HG03066 (cell line): ENCODE measurements around the gene JARID2.

Experiments
- ATAC-seq: cut with Tn5 transposase; IDR thresholded peaks from one replicate; pipeline ENCODE4 v1.9.1; 2021; ENCODE audit warnings: low read depth; ENCODE audit not compliant: unreplicated experiment

JARID2 gene

DNA sequence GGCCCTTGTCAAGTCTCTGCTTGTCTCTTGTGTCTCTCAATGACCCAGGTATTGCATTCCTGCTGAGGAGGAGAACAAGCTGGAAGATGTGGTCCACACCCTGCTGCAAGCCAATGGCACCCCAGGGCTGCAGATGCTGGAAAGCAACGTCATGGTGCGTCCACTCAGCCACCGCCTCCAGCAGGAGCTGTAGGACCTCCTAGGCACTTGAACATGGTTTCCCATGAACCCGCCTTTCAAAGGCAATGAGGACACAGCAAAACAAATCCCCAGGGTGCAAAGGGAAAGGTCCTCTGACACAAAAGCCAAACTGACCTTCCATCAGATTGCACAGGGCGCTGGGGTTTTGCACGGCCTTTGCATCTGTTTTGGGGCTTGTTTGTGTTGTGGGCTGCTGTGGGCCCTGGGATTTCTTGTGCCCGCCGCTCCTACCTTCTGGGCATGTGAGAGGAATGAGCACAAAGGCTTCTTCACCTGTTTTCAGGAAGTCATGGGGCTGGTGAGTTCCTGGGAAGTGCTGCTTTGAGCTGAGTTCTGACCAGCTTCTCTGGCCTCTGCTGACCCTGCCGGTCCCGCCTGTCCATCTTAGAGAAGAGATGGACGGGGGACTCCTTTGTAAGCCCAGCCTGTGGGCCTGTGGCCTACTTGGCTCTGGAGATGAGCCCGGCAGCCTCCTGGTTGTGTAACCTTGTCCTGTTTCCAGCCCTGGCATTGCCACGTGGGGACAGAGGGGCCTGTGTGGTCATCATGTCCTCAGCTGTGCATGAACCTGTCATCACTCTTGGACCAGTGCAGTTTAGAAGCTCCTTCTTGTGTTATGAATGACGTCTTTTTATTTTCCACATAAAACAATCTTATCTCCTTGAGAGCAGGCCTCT lies 265.6 kb downstream of the JARID2 start:
- ATAC-seq = no peak

DNA sequence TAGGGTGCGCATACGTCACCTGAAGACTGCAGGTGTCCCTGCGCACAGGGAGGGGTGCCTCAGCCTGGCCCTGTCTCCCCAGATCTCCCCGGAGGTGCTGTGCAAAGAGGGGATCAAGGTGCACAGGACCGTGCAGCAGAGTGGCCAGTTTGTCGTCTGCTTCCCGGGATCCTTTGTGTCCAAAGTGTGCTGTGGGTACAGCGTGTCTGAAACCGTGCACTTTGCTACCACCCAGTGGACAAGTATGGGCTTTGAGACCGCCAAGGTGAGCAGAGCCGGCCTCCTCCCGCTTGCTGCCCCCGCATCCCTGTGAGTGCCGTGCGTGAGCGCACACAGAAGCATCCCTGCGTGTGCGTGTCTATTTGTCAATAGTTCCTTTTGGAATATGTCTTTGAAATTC lies 266.3 kb downstream of the JARID2 start:
- ATAC-seq = no peak

DNA sequence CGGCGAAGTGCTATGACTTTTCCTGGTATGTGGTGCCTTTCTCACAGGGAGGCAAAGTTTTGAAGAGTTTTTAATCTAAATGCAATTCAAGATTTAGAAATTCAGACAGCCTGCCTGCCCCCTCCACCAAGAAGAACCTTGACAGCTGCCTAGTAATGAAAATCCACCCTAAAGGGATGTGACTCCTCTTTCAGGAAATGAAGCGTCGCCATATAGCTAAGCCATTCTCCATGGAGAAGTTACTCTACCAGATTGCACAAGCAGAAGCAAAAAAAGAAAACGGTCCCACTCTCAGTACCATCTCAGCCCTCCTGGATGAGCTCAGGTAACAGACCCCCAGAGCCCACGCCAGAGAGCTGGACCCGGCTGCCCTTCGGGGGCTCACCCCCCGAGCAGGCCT lies 266.9 kb downstream of the JARID2 start:
- no peak for ATAC-seq

DNA sequence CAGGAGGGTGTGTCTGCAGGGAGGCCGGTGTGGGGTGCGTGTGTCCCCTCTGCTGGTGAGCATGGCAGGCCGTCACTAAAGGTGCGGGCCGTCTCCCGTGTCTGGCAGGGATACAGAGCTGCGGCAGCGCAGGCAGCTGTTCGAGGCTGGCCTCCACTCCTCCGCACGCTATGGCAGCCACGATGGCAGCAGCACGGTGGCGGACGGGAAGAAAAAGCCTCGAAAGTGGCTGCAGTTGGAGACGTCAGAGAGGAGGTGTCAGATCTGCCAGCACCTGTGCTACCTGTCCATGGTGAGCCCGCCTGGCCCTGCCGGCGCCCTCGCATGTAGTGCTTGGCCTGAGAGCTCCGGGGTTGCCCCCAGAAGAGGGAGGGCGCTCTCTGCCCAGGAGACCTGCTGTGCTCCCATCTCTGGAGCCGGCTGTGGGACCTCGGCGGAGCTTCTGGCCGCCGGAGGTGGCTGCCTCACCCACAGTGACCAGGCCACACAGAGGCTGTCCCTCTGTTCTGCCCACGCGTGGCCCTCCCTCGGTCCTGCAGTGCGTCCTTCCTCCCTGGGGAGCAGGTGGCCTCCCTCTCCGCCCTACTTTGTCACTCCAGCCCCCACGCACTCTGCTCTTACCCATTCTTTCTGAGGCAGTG lies 267.4 kb downstream of the JARID2 start:
- ATAC-seq = no peak

DNA sequence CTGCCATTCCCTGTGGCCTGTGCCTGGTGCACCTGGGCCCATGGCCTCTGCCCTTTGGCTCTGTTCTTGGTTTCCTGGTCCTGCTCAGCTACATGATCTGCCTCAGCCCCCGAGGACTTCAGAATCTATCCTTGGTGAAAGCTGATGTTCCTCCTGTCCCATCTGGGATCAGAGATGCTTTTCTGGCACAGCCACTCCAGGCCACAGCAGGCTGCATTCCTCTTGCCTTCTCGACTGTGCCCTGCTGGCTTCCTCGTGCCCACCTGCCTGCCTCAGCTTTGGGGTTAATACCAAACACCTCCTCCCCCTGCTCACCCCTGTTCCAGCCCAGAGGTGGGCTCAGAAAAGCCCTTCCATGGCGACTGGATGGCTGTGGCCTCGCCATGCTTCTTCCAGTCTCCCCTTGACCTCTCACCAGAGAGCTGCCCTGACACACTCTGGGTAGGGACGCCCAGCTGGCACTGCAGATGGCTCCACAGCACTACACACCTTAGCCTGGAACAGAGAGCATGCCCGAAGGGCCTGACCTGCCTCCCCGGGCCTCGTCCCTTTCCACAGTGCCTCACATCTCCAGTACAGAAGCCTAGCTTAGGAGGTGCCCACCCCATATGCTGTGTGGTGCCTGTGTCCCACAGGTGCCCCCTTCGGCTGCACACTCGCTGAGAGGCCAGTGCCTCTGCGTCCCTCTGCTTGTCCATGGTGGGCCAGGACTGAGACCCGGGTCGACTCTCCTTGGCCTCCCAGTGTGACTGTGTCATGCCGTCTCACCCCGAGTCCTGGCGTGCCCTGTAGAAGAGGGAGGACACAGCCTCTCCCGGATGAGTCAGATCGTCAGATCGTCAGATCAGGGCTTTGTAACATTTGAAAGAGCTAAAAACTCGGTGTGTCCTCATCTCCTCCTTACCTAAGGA lies 268.2 kb downstream of the JARID2 start:
- no peak for ATAC-seq

DNA sequence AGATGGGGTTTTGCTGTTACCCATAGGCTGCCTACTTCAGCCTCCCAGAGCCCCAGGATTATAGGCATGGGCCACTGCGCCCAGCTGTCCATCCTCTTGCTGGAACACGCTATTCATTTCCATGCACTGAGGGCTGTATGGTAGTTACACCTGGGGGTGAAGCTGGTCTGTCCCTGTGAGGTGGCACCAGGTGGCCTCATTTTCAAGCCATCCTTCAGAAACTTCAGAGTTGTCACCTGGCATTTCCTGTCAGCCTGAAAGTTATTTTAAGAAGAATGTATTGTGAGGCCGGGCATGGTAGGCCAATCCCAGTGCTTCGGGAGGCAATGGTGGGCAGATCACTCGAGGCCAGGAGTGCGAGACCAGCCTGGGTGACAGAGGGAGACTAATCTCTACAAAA lies 269.4 kb downstream of the JARID2 start:
- ATAC-seq = no peak

DNA sequence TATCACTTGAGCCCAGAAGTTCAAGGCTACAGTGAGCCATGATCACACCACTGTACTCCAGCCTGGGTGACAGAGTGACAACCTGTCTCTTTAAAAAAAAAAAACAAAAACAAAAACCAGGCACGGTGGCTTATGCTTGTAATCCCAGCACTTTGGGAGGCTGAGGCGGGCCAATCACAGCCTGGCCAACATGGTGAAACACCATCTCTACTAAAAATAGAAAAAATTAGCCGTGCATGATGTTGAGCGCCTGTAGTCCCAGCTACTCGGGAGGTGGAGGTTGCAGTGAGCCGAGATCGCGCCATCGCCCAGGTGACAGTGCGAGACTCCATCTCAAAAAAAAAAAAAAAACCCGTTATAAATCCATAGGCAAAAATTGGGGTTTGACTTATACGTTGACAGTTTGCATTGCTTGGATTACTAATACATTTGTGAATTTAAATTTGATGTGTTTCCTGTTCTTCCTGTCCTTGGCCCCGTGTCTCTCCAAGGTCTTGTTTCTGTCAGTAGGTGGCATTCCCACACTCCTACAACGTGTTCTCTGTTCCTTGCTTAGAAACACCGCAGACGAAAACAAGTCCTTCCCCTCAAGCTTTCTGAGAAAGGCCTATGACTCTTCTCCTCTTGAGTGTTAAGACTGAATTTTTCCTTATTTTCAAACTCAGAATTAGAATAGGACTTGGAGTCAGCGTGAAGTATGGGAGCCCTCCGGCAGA lies 269.9 kb downstream of the JARID2 start:
- ATAC-seq = no peak

DNA sequence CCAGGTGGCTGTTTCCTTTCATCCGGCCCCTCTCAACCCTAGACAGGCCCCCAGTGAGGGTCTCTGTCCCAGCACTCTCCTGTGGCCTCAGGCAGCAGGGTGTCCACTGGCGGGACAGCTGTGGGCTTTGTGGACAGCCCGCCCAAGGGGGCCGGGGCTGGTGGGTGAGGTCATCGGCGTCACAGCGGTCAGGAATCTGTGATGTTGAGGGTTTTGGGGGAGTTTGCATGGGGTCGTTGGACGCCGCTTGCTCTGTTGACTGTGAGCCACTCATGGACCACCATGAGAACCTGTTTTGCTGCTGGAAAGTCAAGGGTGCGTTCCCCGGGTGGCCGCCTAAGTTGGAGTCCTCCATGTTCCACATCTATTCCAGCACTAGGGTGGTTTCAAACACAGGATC lies 270.5 kb downstream of the JARID2 start:
- ATAC-seq = no peak

DNA sequence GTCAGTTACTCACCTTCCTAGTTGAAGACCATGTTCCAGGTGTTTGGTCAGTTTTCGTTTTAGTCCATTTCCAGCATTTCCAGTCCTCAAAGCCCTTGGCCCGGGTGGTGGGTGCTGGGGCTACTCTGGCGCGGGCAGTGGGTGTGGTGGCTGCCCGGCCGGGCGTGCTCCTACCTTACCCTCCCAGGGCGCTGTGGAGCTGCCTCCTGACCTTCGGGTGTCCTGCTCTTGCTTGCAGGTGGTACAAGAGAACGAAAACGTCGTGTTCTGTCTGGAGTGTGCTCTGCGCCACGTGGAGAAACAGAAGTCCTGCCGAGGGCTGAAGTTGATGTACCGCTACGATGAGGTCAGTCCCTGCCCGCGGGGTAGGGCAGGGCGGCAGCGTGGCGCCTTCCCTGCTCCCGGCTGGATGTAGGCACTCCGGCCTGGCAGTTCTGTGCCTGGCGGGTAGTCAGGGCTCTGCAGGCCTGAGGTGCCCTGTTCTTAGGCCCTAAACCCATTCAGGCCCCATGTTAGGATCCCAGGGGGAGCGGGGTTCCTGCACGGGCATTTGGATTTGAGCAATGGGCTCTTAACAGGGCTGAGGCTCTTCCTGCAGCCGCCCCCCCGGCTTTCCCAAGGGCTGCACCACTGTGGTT lies 271.2 kb downstream of the JARID2 start:
- ATAC-seq = no peak

DNA sequence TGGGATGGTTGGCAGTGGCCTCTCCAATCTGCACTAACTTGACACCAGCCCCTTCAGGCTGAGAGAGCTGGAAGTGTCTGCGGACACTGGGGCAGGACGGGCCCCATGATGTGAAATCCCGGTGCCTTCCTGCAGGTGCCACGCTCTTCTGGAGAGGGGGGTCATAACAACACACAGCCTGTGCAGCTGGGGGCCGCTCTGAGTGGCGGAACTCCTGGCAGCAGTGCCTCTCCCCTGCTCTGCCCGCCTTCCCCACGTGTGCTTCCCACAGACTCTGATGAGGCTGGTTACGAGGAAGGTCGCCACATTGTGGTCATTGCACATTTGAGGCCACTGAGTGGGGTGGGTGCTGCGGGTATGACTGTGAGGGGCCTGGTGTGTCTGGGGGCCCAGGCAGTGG lies 271.7 kb downstream of the JARID2 start:
- no peak for ATAC-seq

DNA sequence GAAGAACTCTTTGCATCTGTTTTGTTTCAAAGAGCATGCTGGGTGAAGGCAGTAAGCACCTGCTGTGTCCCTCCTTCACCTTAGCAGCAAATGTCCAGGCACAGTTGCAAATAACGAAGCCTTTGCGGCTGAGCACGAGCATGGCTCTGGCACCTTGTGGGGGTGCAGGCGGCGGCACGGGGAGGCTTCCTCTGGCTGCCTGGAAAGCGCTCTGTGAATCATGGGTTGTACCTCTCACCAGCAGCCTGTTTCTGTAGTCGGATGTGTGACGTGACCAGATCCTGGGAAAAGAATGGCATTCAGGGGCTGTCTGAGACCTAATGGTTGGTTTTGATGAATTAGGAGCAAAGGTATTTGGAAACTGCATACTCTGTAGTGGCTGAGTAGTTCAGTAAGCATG lies 272.2 kb downstream of the JARID2 start:
- no peak for ATAC-seq

DNA sequence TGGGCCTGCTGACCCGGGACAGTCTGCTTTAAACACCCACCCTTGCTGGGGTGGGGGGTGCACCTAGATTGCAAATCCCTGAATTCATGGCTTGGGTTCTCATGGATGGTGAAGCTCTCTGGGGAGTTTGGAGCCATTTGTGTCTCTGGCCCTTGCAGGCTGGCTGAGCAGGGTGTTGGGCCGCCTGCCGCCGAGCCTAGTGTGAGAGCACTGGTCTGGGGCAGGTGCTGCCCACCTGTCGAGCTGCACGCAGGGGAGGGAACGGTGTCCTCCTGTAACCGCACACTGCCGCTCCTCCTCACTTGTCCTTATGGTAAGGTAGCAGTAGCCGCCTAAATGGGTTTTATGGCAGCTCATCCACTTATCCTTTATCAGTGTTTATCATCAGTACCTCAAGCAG lies 273.0 kb downstream of the JARID2 start:
- ATAC-seq = no peak

DNA sequence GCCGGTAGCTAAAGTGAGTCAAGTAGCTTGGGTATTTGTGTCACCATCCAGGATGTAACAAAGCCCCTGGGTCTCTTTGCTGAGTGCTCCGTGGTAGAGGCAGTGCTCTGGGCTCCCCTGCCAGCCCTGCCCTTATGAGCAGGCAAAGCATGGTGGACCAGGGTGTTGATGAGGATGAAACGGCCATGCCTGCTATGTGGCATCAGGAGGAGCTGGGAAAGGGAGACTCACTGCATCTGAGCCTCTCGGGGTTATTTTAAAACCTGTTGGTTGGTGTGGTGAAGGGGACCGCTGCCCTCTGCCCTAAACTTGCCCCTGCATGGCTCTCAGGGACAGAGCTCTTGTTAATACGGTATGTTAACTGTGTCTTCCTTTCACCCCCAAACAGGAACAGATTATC lies 273.8 kb downstream of the JARID2 start:
- ATAC-seq = no peak

DNA sequence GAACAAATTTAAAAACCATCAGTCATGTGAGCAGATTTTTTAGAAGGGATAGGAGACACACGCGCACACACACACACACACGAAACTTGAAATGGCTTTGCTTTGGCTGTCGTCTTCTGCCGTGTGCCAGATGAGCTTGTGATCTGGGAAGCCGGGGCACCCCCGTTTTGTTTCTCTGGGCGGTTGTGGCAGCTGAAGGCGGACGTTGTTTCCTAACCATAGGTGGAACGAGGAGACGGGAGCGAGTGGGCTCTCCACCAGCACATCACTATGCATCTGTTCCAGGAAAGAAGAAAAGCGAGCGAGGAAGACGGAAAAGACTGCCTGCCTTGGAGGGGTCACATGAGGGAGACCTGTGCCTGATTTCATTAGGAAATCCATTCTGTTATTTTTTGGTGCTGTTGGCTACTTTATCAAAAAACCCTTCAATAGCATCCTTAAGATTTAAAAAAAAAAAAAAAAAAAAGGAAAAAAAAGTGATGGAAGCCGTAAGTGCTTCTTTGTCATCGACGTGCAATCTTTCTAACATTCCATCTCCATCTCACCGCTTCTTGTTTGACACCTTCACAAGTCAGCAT lies 274.8 kb downstream of the JARID2 start:
- ATAC-seq = no peak

DNA sequence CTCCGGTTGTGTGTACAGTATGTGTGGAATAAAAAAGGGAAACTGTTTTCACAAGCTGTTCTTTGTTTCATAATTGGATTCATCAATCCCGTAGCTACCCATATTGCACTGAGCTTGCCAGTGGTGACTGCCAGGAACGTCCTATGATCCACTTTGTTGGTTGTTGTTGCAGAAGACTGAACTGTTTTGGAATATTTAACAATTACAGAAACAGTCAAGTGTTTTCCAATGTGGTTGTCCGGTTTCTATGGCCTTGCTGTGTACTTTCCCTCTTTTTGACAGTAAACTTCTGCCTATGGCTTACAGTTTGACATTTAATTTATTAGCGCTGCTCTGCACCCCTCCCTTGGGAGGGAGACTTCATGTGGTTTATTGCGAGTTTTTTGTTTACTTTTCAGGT lies 275.7 kb downstream of the JARID2 start:
- no peak for ATAC-seq

DNA sequence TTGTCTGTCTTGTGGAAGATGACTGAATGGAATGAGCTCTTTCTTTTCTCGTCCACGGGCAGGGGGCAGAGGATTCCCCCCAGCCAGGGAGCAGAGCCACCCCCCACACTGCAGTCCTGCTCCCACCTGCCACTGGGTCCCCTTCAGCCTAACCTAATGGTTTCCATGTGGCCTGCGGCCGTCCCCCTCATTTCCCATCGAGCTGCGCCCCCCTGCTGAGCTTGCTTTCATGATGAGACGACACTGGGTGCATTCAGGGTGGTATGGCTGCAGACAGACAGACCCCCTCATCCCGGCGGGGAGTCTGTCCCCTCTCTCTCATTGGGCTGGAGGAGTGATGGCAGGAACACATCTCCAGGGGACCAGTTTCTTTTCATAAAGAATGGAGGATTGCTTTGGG lies 276.2 kb downstream of the JARID2 start:
- ATAC-seq = no peak

DNA sequence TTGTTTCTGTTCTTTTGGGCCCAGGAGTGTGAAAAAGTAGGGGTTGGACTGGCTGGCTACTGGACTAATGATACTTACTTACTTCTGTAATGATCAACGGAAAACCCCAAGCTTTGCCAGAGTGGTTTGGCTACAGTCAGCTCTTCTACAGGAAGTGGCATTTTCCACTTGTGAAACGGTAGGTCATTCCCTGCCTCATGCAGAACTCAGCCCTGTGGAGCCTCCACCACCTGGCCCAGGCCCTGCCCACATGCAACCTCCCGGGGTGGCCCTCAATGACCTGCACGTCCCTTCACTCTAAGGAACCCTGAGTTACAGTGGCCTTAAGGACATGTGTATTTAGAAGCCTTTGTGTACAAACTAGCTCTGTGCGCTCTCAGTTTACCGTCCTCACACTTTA lies 276.6 kb downstream of the JARID2 start:
- ATAC-seq = no peak

DNA sequence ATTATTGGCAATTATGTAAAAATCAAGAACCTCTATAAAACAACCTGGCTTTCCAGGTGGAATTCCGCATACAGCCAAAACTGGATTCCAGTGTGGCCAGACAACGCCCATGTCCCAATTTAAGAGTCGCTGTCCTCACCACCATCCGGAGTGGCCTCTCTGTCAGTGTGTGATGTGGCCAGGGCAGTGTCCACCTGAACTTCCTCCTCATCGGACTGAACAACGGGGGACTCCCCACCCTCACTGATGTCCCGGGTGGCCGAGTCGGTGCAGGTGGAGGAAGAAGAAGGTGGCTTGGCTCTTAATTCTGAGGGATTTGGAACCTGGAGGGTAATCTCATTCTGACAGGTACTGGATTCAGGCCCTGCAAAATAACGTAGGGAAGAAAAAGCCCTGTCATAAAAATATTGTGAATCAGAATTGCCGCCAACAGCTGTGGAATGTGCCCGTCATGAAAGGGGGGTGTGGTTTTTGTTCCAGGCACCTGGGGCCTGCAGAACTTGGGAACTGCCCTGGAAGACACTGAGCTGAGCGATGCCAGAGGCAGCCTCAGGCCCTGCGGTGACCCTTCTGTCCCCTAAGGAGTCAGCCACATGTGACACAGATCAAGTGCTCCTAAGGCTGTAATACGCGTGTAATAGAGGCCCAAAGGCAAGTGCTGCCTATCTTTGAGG lies 277.1 kb downstream of the JARID2 start:
- ATAC-seq = no peak
